ENCODE measurements around the gene CCDC170.

DNA sequence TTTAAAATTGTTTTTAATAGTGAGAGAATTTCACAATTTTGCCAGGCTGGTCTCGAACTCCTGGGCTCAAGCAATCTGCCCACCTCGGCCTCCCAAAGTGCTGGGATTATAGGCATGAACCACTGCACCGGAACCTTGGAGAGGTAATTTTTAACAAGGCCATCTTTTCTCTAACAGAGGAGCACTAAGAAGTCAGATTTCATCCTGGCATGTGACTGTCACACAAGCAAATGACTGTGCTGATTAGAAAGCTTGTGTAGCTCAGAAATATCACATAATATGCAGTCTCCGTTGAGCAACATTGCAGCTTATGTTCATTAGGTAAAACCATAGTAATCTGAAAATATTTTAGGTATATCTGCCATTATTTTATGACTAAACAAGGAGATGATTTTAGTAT, 156.0 kb downstream of the CCDC170 start:
- TF ChIP-seq, protein P1, sequence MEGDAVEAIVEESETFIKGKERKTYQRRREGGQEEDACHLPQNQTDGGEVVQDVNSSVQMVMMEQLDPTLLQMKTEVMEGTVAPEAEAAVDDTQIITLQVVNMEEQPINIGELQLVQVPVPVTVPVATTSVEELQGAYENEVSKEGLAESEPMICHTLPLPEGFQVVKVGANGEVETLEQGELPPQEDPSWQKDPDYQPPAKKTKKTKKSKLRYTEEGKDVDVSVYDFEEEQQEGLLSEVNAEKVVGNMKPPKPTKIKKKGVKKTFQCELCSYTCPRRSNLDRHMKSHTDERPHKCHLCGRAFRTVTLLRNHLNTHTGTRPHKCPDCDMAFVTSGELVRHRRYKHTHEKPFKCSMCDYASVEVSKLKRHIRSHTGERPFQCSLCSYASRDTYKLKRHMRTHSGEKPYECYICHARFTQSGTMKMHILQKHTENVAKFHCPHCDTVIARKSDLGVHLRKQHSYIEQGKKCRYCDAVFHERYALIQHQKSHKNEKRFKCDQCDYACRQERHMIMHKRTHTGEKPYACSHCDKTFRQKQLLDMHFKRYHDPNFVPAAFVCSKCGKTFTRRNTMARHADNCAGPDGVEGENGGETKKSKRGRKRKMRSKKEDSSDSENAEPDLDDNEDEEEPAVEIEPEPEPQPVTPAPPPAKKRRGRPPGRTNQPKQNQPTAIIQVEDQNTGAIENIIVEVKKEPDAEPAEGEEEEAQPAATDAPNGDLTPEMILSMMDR (IDR thresholded peaks at IDR 0.05; ENCODE audit: insufficient read depth, low read length), result no peak
- TF ChIP-seq, protein P2, sequence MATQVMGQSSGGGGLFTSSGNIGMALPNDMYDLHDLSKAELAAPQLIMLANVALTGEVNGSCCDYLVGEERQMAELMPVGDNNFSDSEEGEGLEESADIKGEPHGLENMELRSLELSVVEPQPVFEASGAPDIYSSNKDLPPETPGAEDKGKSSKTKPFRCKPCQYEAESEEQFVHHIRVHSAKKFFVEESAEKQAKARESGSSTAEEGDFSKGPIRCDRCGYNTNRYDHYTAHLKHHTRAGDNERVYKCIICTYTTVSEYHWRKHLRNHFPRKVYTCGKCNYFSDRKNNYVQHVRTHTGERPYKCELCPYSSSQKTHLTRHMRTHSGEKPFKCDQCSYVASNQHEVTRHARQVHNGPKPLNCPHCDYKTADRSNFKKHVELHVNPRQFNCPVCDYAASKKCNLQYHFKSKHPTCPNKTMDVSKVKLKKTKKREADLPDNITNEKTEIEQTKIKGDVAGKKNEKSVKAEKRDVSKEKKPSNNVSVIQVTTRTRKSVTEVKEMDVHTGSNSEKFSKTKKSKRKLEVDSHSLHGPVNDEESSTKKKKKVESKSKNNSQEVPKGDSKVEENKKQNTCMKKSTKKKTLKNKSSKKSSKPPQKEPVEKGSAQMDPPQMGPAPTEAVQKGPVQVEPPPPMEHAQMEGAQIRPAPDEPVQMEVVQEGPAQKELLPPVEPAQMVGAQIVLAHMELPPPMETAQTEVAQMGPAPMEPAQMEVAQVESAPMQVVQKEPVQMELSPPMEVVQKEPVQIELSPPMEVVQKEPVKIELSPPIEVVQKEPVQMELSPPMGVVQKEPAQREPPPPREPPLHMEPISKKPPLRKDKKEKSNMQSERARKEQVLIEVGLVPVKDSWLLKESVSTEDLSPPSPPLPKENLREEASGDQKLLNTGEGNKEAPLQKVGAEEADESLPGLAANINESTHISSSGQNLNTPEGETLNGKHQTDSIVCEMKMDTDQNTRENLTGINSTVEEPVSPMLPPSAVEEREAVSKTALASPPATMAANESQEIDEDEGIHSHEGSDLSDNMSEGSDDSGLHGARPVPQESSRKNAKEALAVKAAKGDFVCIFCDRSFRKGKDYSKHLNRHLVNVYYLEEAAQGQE (IDR thresholded peaks at IDR 0.05; ENCODE audit: insufficient replicate concordance, low read depth), result no peak
- TF ChIP-seq POLR2AphosphoS5 (IDR thresholded peaks at IDR 0.05; ENCODE audit: low read depth) (no peak), GABPA (IDR thresholded peaks at IDR 0.05; ENCODE audit: low read depth) (no peak), SPI1 (IDR thresholded peaks at IDR 0.05; ENCODE audit: borderline replicate concordance, low read depth) (no peak)

Measured in HL-60 (cell line).